SJCRH30 (cell line): ENCODE results near the gene PCK1. TPM values are rescaled to one million over a fixed set of nuclear protein-coding genes. Genes with fewer than 3 reads are reported as not detected.

ENCODE experiments used
- DNase-seq, 2 experiments: peaks; one replicate each; pipeline ENCODE4 v3.0.0-alpha.2; 2015 to 2020
- H3K27ac ChIP-seq: fragments of 250-450 bp; sonication (Bioruptor Pico); 2 replicates; pipeline ENCODE4 v1.5.1; 2020; ENCODE audit warnings: mild to moderate bottlenecking, moderate library complexity
- H3K27me3 ChIP-seq: fragments of 250-450 bp; sonication (Bioruptor Pico); 2 replicates; pipeline ENCODE4 v1.5.1; 2020; ENCODE audit warnings: mild to moderate bottlenecking, moderate library complexity
- H3K36me3 ChIP-seq: fragments of 250-450 bp; sonication (Bioruptor Pico); 2 replicates; pipeline ENCODE4 v1.5.1; 2020; ENCODE audit warnings: mild to moderate bottlenecking, moderate library complexity
- H3K4me1 ChIP-seq: fragments of 250-450 bp; sonication (Bioruptor Pico); 2 replicates; pipeline ENCODE4 v1.5.1; 2020; ENCODE audit warnings: mild to moderate bottlenecking, moderate library complexity
- H3K4me3 ChIP-seq: fragments of 250-450 bp; sonication (Bioruptor Pico); 2 replicates; pipeline ENCODE4 v1.5.1; 2020; ENCODE audit warnings: mild to moderate bottlenecking, moderate library complexity
- H3K9me3 ChIP-seq: fragments of 250-450 bp; sonication (Bioruptor Pico); replicated peaks from 2 replicates; pipeline ENCODE4 v1.5.1; 2020; ENCODE audit warnings: mild to moderate bottlenecking, moderate library complexity
- total RNA-seq: library from RNA; depleted of rRNA; stranded (reverse); fragments of >200 nt; shearing (Covaris generic); gene quantifications from 2 replicates; pipeline ENCODE4 v1.2.3, GENCODE V29; 2014

Gene PCK1
- total RNA-seq, 1 experiment from 2014 or later, result not detected

DNA sequence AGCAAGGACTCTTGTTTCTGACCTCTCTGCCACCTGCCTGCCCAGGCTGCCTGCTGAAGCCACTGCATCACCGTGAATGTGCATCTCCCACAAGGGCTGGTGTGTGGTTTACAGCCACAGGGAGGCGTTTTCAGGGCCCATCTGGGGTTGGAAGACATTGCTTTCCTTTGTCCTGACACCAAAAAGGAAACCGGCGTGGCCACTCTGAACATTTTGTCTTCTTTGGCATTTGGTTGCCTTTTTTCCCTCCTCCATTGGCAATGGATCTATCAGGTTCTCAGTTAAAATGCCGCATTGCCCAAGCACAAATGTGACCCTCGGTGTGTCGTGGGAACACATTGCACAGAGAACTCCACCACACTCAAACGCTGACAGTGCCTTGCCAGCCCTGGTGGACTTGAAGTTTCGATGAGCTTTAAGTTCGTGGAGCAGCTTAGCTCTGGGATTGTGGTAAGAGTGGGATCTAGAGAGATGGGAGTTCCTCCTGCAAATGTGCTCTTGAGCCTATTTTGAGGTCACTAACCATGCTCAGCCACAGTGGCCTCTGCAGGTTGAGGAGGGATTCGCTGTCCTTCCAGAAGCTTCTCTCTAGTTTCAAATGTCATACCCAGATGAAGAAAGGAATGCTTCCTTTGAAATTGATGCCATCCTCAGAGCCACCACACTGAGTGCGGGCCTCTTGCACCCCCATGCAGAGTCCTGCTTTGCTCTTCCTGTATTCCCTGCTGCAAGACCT is 14.8 kb upstream of the PCK1 start:
- Histone ChIP-seq H3K4me1 (no peaks in the 10 kb centered on the region), H3K27ac (no peak overlapping the region), H3K27me3 (peaks cover 32% of the 10 kb centered on the region), H3K36me3 (no peaks in the 10 kb centered on the region), H3K4me3 (no peak overlapping the region), H3K9me3 (no peaks in the 10 kb centered on the region)
- no peak for DNase-seq

DNA sequence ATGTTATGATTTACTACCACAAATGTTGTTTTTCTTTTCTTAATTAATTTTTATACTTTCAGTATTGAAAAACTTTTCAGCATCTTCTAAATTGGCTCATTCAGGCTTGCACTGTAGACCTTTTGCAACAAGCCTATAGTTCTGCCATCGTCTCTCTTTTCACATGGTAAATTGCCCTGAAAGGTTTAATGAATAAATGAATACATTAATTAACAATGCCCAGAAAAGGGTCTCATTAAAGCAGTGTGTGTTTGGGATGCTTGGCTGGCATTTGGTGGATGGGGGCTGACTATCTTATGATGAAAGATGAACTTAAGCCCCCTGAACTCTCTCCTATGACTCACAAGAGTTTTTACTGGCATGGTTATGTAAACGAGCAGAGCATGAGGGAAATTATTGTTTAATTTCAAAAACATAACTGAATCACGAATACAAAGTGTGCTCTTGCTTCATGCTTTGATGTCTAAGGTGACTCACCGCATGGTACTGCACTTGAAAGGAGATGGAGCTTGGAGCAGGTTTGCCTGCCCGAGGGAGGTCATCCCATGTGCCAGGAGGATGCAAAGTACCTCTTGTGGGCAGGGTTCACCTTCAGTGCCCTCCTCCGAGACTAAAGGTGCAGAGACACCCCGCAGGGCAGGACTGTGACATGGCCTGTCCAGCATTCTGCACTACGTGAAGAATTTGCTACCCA is 13.8 kb upstream of the PCK1 start:
- Histone ChIP-seq H3K9me3 (no peaks in the 10 kb centered on the region), H3K36me3 (no peaks in the 10 kb centered on the region), H3K27ac (no peak overlapping the region), H3K27me3 (peaks cover 33% of the 10 kb centered on the region), H3K4me1 (no peaks in the 10 kb centered on the region), H3K4me3 (no peak overlapping the region)
- no peak for DNase-seq

DNA sequence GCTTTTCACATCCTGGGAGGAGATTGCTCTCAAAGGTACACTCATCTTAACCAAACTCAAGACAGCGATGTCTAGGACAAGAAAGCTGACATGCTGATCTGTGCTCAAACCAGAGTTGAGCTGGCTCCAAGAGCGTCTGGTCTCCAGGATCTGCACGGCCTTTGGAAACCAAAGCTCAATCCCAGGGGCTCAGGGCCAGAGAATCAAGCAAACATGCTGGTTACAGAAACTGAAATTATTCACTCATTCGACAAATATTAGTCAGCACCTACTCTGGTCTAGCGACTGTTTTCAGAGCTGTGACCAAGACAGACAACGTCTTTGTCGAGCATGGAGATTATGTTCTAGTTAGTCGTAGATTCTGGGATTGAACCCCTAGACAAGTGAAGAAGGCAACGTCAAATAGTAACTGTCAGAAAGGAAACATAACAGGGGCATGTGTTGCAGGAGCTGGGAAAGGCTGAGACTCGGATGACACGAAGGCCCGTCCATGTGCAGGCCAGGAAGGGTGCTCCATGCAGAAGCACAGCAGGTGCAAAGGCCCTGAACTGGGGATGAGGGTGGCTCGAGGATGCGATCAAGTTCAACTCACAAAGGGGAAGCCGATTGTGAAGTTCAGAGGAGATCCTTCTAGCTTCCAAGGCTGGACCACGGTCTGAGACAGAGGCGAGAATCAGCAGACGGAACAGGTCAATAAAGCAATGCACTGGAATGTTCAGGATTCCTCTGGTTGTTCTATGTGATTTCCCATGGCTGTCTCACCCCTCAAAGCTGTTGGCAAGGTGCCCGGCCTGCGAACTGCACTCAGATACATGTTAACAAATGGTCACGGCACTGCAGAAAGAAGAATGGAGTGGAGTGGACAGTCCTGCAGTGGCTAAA is 12.5 kb upstream of the PCK1 start:
- Histone ChIP-seq H3K4me3 (no peak overlapping the region), H3K36me3 (no peaks in the 10 kb centered on the region), H3K9me3 (no peaks in the 10 kb centered on the region), H3K27ac (no peak overlapping the region), H3K4me1 (no peaks in the 10 kb centered on the region), H3K27me3 (peaks cover 33% of the 10 kb centered on the region)
- DNase-seq, result peak; percentile 55 to 62

DNA sequence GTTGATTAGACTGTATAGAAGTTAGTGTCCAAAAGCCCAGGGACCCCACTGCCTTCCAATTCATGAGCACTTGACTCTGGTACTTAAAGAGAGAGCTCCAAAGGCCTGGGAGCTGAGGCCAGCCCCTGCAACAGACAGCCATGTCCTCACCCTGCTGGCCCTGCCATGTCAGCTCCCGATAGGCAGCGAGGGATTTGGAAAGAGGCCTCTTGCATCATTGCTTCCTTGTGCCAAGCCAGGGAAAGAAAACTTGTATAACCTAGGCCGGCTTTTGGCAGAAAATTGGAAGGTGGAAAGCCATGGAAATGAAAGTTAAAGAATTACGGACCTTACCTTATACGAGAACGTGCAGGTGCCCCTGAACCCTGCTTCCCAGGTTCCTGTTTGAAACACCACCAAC is 8.4 kb upstream of the PCK1 start:
- Histone ChIP-seq H3K9me3 (no peaks in the 10 kb centered on the region), H3K27me3 (peaks cover 14% of the 10 kb centered on the region), H3K4me3 (no peak overlapping the region), H3K36me3 (no peaks in the 10 kb centered on the region), H3K4me1 (peaks cover 9% of the 10 kb centered on the region; the same call in 1 of the 2 replicates), H3K27ac (no peak overlapping the region)
- DNase-seq, result no peak

DNA sequence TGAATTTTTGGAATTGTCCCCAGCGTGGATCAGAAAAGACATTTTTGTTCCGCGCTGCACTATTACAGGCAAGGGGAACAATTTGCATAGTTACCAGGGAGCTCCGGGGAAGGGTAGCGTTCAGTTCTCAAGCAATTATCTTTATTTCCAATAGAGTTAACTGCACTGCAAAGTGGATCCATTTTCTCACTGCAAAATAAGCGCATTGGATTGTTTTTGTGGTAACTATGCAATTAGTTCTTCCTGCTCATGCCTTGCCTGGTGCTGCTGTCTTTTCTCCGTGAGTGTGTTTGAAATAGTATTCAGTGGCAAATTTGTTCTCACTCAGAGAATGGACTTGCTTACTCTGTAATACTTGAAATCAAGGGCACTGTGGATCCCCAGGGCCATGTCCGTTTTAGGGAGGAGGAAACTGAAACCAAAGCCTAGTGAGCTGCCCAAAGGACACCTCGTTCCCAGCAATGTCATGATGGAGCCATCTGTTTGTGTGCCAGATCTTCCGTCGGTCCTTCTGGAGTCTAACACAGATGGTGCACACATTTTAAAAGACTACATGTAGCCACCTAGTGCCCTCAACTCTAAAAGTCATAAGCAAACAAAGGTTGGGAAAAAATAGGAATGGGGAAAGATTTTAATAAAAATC is 7.4 kb upstream of the PCK1 start:
- H3K4me1 ChIP-seq, result peaks cover 9% of the 10 kb centered on the region; the same call in 1 of the 2 replicates
- H3K27me3 ChIP-seq, result peaks cover 18% of the 10 kb centered on the region
- DNase-seq, result no peak
- H3K4me3 ChIP-seq, result no peak overlapping the region
- no peak overlapping the region for H3K27ac ChIP-seq
- H3K9me3 ChIP-seq, result no peaks in the 10 kb centered on the region
- no peaks in the 10 kb centered on the region for H3K36me3 ChIP-seq

DNA sequence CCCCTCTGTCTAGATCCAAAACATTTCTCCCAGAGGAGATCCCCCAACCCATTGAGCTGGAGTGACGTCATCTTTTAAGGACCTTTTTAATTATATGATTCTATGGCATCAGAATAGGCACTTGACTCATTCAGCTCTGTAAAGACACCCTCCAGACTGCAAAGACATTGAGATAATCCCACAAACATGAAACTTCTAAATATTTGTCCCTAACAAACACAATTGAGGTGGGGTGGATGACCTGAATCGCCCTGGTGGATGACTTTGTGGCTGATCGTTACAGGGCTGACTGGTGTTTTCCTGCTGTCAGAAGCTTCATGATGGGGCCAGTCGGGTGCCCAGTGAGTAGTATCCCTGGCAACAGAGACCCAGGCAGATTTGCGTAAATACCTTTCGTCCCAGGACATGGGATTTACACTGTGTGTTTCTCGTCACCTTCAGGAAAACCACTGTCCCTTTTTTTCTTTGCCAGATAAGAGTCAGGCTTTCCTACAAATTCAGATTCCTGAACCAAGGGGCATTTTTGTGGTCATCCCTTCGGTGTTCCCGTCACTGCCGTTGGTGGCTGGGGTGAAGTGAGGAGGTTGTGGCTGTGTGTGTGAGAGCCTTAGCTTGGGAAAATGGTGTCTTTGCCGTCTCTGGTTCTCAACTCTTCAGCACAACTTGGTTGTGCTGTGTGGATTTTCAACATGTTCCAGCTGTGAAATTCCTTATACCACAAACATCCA is 5.3 kb upstream of the PCK1 start:
- DNase-seq, result no peak
- Histone ChIP-seq H3K9me3 (no peaks in the 10 kb centered on the region), H3K4me1 (peaks cover 11% of the 10 kb centered on the region; the same call in 1 of the 2 replicates), H3K27ac (no peak overlapping the region; the same call in 1 of the 2 replicates), H3K36me3 (no peaks in the 10 kb centered on the region), H3K27me3 (peaks cover 29% of the 10 kb centered on the region), H3K4me3 (no peak overlapping the region)

DNA sequence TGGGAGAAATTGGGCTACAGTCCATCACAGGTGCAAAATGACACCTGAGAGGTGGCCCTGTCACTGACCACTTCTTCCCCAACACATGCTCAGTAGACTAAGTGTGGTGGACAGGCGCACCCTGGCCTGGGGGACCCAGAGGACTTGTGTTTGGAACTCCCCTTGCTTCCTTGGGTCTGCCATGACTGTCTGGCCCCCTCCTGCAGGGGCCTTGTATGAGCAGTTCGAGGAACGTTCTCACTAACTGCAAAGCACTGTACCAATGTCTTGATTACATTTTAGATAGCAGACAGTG is 4.0 kb upstream of the PCK1 start:
- H3K36me3 ChIP-seq, result no peaks in the 10 kb centered on the region
- DNase-seq, result no peak
- H3K27ac ChIP-seq, result no peak overlapping the region
- H3K4me3 ChIP-seq, result no peak overlapping the region
- H3K4me1 ChIP-seq, result peaks cover 18% of the 10 kb centered on the region; the same call in 1 of the 2 replicates
- H3K27me3 ChIP-seq, result peaks cover 34% of the 10 kb centered on the region
- no peaks in the 10 kb centered on the region for H3K9me3 ChIP-seq

DNA sequence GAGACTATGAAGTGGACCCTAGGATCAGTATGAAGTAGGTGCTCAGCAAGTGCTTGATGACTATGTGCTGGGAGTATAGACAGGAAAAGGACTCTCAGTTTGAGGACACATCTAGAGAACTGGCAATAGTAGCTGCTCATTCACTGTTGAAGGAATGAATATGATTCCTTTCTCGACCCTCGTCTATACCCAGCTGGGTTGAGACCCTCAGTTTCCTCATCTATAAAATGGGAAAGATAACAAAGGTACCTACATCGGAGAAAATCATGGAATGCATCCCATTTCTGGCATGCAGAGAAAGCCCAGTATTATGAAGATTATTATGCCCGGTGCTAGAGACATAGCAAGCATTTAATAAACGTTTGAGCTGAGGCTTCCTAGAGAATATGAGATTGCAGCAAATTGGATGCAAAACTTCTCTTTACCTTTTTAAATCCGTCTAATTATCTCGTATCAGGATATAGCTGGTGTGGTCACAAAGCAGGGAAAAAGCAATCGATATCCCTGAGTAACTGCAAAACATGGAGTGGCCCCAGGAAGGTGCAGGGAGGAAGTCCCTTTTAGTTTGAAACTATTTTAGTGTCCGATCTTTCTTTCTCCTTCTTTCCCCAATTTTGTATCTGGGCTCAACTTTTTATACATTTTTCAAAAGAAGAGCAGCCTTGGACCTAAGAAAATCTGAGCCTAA is 2.8 kb upstream of the PCK1 start:
- Histone ChIP-seq H3K4me1 (peaks cover 18% of the 10 kb centered on the region; the same call in 1 of the 2 replicates), H3K36me3 (no peaks in the 10 kb centered on the region), H3K27me3 (peaks cover 29% of the 10 kb centered on the region)

DNA sequence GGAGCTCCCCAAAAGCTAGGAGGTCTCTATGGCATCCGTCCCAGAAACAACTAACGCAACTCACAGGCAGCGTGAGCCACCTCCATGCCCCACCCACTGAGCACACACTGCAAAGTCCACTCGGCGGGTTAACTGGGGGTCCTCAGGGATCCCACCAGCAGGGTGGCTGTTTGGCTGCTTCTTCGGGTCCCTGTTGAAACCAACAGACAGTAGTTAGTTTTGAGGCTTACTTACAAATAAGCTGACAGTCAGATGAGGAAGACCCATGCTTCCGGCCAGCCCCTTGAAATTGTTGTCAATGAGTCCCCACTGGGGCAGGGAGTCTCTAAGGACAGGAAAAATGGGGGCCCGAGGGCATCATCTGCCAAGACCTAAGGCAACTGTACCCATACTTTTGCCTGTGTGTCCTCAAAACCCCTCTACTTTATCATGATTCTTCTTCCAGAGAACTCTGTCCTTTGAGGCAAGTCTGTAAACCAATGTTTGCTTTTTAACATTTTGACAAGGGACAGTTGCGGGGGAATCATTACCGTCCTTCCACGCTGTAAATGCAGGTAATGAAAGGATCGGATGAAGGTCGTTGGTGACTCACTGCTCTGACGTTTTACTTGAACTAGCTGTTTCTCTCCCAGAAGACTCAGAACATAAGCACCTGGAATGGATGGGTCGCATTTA is 2.2 kb upstream of the PCK1 start:
- DNase-seq, result no peak
- H3K4me3 ChIP-seq, result no peak overlapping the region
- no peak overlapping the region for H3K27ac ChIP-seq
- H3K36me3 ChIP-seq, result no peaks in the 10 kb centered on the region
- H3K4me1 ChIP-seq, result peaks cover 18% of the 10 kb centered on the region; the same call in 1 of the 2 replicates
- H3K27me3 ChIP-seq, result peaks cover 29% of the 10 kb centered on the region
- no peaks in the 10 kb centered on the region for H3K9me3 ChIP-seq

More for the DNA sequence above, 2.8 kb upstream of the PCK1 start:
- H3K9me3 ChIP-seq, result no peaks in the 10 kb centered on the region
- H3K4me3 ChIP-seq, result no peak overlapping the region
- H3K27ac ChIP-seq, result no peak overlapping the region
- DNase-seq, result no peak

DNA sequence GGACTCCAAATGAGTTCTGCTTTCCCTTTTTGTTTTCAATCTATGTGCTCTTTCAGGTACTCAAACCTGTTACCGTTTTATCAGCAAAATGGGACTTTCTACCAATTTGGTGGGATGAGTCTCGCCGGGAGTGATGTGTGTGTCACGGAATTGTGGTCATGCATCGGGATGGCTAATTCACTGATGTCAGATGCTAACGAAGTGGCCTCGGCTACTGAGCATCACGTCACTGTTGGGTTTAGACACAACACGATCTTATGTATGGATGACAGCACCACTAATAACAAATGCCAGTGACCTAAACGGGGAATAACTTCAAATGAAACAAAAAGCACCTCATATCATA is 1.6 kb upstream of the PCK1 start:
- H3K27ac ChIP-seq, result no peak overlapping the region
- H3K9me3 ChIP-seq, result no peaks in the 10 kb centered on the region
- DNase-seq, result no peak
- H3K4me1 ChIP-seq, result peaks cover 18% of the 10 kb centered on the region; the same call in 1 of the 2 replicates
- H3K36me3 ChIP-seq, result no peaks in the 10 kb centered on the region
- peaks cover 29% of the 10 kb centered on the region for H3K27me3 ChIP-seq
- no peak overlapping the region for H3K4me3 ChIP-seq

DNA sequence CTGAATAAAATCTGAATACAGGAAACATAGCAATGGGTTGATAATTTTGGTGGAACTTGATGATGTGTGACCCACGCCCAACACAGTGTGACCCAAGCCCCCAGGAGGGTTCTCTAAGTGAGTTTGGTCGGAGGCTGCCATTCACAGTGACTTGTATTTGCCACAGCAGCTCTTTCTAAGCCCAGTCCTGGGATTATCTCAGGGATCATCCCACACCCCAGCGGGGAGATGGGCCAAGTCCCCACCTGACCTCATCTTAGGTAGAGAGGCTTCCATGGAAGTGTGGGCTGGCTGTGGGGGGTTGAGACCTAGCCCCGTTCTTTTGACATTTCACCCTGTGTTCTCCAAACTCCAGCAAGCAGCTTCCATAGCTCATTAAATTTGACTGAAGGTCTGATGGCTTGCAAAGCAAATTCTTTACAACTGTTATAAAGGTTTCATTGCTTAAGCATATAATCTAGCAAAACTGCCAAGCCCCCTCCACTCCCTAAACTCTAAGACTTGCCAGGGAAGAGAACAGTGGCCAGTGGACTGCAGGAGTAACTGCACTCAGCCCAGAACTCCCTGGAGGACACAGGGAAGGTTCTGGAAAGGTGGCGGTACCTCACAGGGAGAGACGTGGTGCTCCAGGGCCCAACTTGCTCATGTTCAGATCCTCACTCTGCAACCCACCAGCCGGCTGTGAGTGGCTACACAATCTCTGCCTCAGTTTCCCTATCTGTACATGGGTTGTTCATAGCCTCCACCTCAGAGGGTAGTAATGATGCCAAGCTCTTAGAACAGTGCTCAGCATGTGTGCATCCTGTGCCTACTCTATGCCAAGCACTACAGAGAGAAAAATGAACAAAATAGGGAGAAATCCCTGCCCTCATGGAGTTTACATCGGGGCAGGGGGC is 1.0 kb upstream of the PCK1 start:
- Histone ChIP-seq H3K4me3 (no peak overlapping the region), H3K27ac (no peak overlapping the region), H3K27me3 (peaks cover 29% of the 10 kb centered on the region), H3K36me3 (no peaks in the 10 kb centered on the region), H3K4me1 (peaks cover 18% of the 10 kb centered on the region; the same call in 1 of the 2 replicates), H3K9me3 (no peaks in the 10 kb centered on the region)
- no peak for DNase-seq
